GM15510 (cell line): ENCODE measurements around the gene NPAS3.

ENCODE experiments used
- POLR2A ChIP-seq: IDR thresholded peaks from 3 replicates; pipeline ENCODE4 v1.6.1; 2011; ENCODE audit warnings: borderline replicate concordance; ENCODE audit not compliant: insufficient read length; ENCODE audit errors: extremely low read depth

NPAS3 gene

GRCh38 chr14:33515899-33516298, 577.2 kb downstream of the NPAS3 start:
- no peak for TF ChIP-seq POLR2A

DNA sequence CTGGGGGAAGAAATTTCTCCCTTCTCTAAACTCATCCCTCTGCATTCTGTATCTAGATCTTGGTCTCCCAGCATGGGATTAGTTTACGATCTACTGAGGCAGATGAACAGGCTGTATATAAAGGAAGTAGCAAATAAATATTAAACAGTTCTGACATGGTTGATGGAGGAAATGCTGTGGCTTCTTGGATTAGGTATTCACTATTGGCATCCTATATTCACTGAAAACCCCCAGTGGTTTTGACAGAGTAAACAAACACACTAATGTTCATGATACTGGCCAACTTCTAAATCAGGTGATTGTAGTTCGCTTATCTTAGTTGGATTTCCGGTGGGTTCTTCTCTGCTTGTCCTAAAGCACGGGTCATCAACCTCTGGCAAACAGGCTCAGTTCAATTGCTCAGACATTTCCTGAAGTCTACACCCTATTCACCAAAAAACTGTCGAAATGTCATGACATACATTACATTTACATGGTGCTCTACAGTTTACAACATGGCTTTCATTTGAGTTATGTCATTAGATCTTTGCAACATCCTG, 578.3 kb downstream of the NPAS3 start:
- TF ChIP-seq POLR2A = no peak

- TF ChIP-seq POLR2A = no peak
These were observed 582.5 kb downstream of the NPAS3 start for GRCh38 chr14:33521192-33521591.

- no peak for TF ChIP-seq POLR2A
These were observed 585.6 kb downstream of the NPAS3 start for GRCh38 chr14:33524244-33524643.

DNA sequence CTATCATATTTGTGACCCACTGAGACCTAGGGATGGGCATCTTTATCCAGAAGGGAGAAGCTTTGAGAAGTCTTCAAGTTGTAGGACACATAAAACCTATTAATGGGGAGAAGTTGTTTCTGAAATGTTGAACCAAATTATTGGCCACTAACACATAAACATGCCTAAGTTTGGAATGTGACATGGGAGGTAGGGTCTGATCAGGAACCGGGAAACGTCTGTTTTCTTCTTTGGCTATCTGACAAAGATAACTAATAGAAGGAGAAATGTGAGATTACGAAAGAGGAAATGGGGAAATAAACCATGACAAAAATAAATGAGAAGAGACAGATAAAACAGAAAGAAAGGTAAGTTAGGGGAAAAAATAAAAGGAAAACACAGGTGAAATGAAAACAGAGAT, 586.9 kb downstream of the NPAS3 start:
- TF ChIP-seq POLR2A = no peak

- no peak for TF ChIP-seq POLR2A
These were observed 588.5 kb downstream of the NPAS3 start for GRCh38 chr14:33527023-33527634.

DNA sequence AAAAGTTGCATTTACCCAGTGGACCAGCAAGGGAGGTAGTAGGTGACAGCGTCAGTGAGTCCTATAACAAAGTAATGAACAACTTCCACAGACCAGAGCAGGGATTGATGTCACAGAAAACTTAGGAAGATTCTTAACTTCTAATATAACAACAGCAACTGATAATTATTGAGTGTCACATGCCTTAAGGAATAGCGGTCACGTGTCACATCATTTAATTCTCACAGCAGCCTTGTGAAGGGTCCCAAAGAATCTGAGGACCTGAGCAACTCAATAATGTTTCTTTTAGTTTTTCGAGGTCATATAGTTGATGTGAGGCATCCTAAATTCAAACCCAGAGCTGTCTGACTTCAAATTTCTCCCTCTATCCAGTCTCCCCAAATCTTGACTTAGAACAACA, 590.0 kb downstream of the NPAS3 start:
- TF ChIP-seq POLR2A = no peak

- TF ChIP-seq POLR2A = no peak
These were observed 591.4 kb downstream of the NPAS3 start for GRCh38 chr14:33529787-33530757.

- no peak for TF ChIP-seq POLR2A
These were observed 593.9 kb downstream of the NPAS3 start for GRCh38 chr14:33532553-33532952.

DNA sequence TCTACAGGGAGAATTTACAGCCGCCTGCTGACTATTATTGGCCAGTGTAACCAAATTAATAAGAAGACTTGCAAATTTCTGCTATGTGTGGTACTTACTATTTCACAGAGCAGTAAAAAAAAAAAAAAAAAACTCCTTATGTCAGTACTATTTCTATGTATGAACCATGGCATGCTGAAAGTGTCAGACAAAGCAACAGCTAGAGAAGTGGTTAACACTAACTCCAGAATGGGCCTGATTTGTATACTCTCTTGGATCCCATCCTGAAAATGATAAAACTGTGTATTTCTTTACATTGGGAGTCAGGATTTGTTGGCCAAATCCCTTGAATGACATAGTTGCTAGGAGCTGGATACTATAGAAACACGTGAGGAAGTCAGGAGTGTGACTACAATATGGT, 595.4 kb downstream of the NPAS3 start:
- TF ChIP-seq POLR2A = no peak

GRCh38 chr14:33534632-33535031, 596.0 kb downstream of the NPAS3 start:
- TF ChIP-seq POLR2A = no peak

DNA sequence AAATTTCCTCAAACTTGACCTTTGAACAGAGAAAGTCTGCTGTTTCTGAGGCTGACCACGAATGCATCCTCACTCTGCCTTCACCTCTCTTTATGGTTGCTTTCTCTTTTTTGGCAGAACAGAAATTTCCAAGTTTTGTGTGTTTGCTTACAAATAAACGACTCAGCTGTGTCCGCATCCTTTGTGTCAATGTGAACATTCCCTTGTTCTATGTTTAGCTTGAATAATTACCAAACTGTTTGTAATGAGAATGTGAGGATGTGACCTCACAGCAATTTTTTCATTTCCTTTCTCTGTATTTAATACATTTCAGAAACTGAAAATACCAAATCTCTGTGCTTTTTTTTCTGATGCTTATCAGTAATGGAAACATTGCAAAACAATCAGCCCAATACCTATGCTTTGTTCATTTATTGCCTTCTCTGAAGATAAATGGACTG, 601.3 kb downstream of the NPAS3 start:
- TF ChIP-seq POLR2A = no peak

DNA sequence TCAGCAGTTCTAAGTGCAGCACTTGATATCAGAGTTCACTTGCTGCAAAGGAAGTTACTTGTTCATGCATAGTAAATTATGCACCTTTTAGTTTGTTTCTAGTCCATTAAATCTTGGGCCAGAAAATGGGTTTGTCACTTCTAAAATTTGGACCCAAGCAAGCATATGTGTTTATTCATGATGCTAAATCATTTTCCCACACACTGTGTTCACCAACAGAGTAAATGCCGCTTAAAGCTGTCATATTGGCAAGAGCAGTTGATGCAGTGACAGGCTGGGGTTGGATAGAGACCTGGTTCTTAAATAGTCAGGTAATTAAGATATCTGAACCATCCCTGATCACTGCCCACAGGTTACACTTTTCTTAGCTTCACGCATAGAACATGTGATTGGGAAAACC, 602.5 kb downstream of the NPAS3 start:
- TF ChIP-seq POLR2A = no peak

DNA sequence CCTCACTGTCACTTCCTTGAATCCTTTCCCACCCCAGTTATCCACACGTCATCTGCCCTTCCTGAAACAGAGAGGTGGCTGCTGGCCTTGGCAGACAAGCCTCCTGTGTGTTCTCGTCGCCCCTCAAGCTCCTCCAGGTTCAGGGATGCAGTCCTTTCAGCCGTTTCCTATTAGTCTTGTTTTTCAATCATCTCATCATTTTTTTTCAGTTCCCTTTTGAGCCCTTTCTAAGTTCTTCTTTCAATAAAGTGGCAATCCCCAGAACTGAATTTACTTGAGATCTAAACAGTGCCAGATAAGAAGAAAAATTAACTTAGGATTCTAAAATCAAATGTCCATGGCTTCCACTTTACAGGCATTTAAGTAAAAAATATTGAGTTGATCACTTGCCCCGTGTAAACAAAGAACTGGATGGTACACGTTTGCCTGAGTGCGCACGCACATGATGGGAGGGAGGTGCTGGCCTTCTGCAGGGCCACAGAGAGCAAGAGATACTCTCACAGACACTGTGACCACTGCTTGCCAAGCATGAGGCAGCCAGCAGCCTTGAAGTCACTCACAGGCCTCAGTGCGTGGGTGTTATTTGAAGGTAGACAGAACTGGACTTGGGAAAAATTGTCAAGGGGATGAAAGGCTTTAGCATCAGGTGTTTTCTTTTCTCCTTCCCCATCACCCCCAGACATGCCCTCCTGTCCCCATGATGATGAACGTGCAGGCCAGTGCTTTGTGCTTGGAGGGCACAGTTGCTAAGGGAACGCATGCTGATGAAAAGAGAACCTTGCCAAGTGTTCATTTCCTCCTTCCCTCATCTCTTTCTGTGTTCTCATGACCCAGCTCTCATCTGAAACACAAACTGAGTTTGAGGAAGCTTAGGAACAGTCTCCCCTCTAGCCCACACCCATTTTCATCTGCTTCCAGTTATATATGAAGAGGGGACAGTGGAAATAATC, 603.9 kb downstream of the NPAS3 start:
- no peak for TF ChIP-seq POLR2A
